HG02763 (cell line): ENCODE results near the gene GLIPR1L1.

Experiments
- ATAC-seq: cut with Tn5 transposase; IDR thresholded peaks from one replicate; pipeline ENCODE4 v1.9.1; 2021; ENCODE audit warnings: mild to moderate bottlenecking, moderate library complexity; ENCODE audit not compliant: unreplicated experiment

Gene GLIPR1L1

GRCh38 chr12:75349946-75350345, 15.5 kb downstream of the GLIPR1L1 start:
- no peak for ATAC-seq

- no peak for ATAC-seq
Observed at GRCh38 chr12:75350413-75350812, 15.9 kb downstream of the GLIPR1L1 start.

GRCh38 chr12:75354011-75354410, 19.5 kb downstream of the GLIPR1L1 start:
- ATAC-seq: no peak

- no peak for ATAC-seq
Observed at GRCh38 chr12:75360920-75361319, 26.4 kb downstream of the GLIPR1L1 start.

GRCh38 chr12:75361408-75361807, 26.9 kb downstream of the GLIPR1L1 start:
- ATAC-seq: no peak

- ATAC-seq: no peak
Observed at GRCh38 chr12:75364919-75365318, 30.4 kb downstream of the GLIPR1L1 start.

- ATAC-seq: no peak
Observed at GRCh38 chr12:75366629-75367028, 32.2 kb downstream of the GLIPR1L1 start.

- no peak for ATAC-seq
Observed at GRCh38 chr12:75374971-75375370, 40.5 kb downstream of the GLIPR1L1 start.

- ATAC-seq: no peak
Observed at GRCh38 chr12:75378354-75378753, 43.9 kb downstream of the GLIPR1L1 start.

- no peak for ATAC-seq
Observed at GRCh38 chr12:75389061-75389460, 54.6 kb downstream of the GLIPR1L1 start.

GRCh38 chr12:75389706-75390105, 55.2 kb downstream of the GLIPR1L1 start:
- no peak for ATAC-seq

- no peak for ATAC-seq
Observed at GRCh38 chr12:75390156-75390898, 55.9 kb downstream of the GLIPR1L1 start.

GRCh38 chr12:75390899-75391538, 56.5 kb downstream of the GLIPR1L1 start, which contains the start of gene GLIPR1L2:
GLIPR1L2 (plus strand) TSS chr12:75391089; CDS start chr12:75391117, 28 bp downstream.
- ATAC-seq: peak; percentile 97

GRCh38 chr12:75404231-75404630, 69.8 kb downstream of the GLIPR1L1 start:
- no peak for ATAC-seq

- ATAC-seq: no peak
Observed at GRCh38 chr12:75407683-75408082, 73.2 kb downstream of the GLIPR1L1 start.

GRCh38 chr12:75409830-75410229, 75.4 kb downstream of the GLIPR1L1 start:
- ATAC-seq: no peak

- no peak for ATAC-seq
Observed at GRCh38 chr12:75414671-75415070, 80.2 kb downstream of the GLIPR1L1 start.

- no peak for ATAC-seq
Observed at GRCh38 chr12:75419841-75420240, 85.4 kb downstream of the GLIPR1L1 start.
